GM10266 (cell line): Measurements from ENCODE around the gene PUSL1.

Experiments used
- DNase-seq: peaks from one replicate; pipeline ENCODE4 v3.0.0; 2012; ENCODE audit errors: extremely low spot score
- CTCF ChIP-seq: IDR thresholded peaks from 2 replicates; pipeline ENCODE4 v1.5.1; 2012; ENCODE audit warnings: mild to moderate bottlenecking, low read depth; ENCODE audit not compliant: control insufficient read depth, insufficient read depth; ENCODE audit errors: missing control alignments

The PUSL1 gene

GRCh38 chr1:1291023-1291528 is 17.3 kb upstream of the PUSL1 start:
- TF ChIP-seq CTCF: no peak
- DNase-seq: no peak

- DNase-seq: peak; percentile 88
These were observed 16.6 kb upstream of the PUSL1 start for GRCh38 chr1:1291548-1292441.

GRCh38 chr1:1292442-1292779 is 16.0 kb upstream of the PUSL1 start:
- no peak for DNase-seq
- TF ChIP-seq CTCF: no peak

More at GRCh38 chr1:1291548-1292441, 16.6 kb upstream of the PUSL1 start:
- peak; percentile 82 for TF ChIP-seq CTCF

GRCh38 chr1:1292851-1293250 is 15.5 kb upstream of the PUSL1 start:
- TF ChIP-seq CTCF: no peak
- no peak for DNase-seq

GRCh38 chr1:1293263-1294249 is 14.8 kb upstream of the PUSL1 start:
- DNase-seq: no peak
- no peak for TF ChIP-seq CTCF

- no peak for TF ChIP-seq CTCF
These were observed 14.0 kb upstream of the PUSL1 start for GRCh38 chr1:1294250-1294890.

More at GRCh38 chr1:1294250-1294890, 14.0 kb upstream of the PUSL1 start:
- DNase-seq: no peak
